Loucy (cell line): Measurements from ENCODE around the gene PLEKHG4B.

Experiments
- EZH2phosphoT487 ChIP-seq: fragments of 200-600 bp; IDR thresholded peaks from 2 replicates; pipeline ENCODE4 v1.6.1; 2018; ENCODE audit warnings: antibody characterized with exemption, mild to moderate bottlenecking, moderate library complexity, borderline replicate concordance
- TF ChIP-seq, protein P1 (sequence below): fragments of 200-600 bp; sonication (generic); conservative IDR thresholded peaks from 2 replicates; pipeline ENCODE4 v1.5.1; 2014; ENCODE audit warnings: mild to moderate bottlenecking, antibody characterized with exemption, low read length

DNA sequence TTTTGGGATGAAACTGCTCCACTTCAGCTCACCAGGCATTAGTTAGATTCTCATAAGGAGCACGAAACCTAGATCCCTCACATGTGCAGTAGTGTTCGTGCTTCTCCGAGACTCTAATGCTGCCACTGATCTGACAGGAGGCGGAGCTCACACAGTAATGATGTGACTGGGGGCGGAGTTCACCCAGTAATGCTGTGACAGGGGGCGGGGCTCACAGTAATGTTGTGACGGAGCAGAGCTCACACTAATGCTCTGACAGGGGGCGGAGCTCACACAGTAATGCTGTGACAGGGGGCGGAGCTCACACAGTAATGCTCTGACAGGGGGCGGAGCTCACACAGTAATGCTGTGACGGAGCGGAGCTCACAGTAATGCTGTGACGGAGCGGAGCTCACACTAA, 72.3 kb downstream of the PLEKHG4B start:
- TF ChIP-seq, protein P1, sequence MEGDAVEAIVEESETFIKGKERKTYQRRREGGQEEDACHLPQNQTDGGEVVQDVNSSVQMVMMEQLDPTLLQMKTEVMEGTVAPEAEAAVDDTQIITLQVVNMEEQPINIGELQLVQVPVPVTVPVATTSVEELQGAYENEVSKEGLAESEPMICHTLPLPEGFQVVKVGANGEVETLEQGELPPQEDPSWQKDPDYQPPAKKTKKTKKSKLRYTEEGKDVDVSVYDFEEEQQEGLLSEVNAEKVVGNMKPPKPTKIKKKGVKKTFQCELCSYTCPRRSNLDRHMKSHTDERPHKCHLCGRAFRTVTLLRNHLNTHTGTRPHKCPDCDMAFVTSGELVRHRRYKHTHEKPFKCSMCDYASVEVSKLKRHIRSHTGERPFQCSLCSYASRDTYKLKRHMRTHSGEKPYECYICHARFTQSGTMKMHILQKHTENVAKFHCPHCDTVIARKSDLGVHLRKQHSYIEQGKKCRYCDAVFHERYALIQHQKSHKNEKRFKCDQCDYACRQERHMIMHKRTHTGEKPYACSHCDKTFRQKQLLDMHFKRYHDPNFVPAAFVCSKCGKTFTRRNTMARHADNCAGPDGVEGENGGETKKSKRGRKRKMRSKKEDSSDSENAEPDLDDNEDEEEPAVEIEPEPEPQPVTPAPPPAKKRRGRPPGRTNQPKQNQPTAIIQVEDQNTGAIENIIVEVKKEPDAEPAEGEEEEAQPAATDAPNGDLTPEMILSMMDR, result no peak
- no peak for TF ChIP-seq EZH2phosphoT487
